PC-9 (cell line): ENCODE measurements around the gene RPTOR. TPM values are rescaled to one million over a fixed set of nuclear protein-coding genes. Genes with fewer than 3 reads are reported as not detected.

Experiments used
- BruUV-seq: library from RNA; stranded (reverse); fragments of 400-500 nt; replicated peaks from 2 replicates; lab custom pipeline; 2021; lab: Mats Ljungman, UMichigan
- CTCF ChIA-PET: fragments of 300-600 bp; sonication (Branson Sonifier 250); formaldehyde crosslinking; loops from one replicate; lab custom pipeline; 2022; ENCODE audit warnings: antibody characterized with exemption; lab: Charles Lee
- POLR2A ChIA-PET: fragments of 300-600 bp; sonication (Branson Sonifier 250); formaldehyde crosslinking; loops from one replicate; lab custom pipeline; 2022; ENCODE audit warnings: antibody characterized with exemption; ENCODE audit not compliant: unreplicated experiment; lab: Charles Lee
- DNase-seq, 2 experiments: peaks; one replicate each; pipeline versions ENCODE4 v3.0.0 to v3.0.0-alpha.2; 2015 to 2022; ENCODE audit warnings: mixed read lengths in 1 of 2
- H2AFZ ChIP-seq: fragments of 200-600 bp; sonication (generic); 2 replicates; pipeline ENCODE4 v1.8.1; 2017; ENCODE audit warnings: antibody characterized with exemption
- H3F3A ChIP-seq: fragments of 200-600 bp; sonication (generic); 2 replicates; pipeline ENCODE4 v1.8.1; 2017; ENCODE audit warnings: antibody characterized with exemption, mild to moderate bottlenecking, low read depth; ENCODE audit not compliant: insufficient read depth
- H3K27ac ChIP-seq: fragments of 200-600 bp; sonication (generic); 2 replicates; pipeline ENCODE4 v1.6.1; 2016; ENCODE audit warnings: mixed run types
- H3K27me3 ChIP-seq: fragments of 200-600 bp; sonication (generic); 2 replicates; pipeline ENCODE4 v1.6.1; 2016; ENCODE audit warnings: low read depth, mixed run types; ENCODE audit not compliant: insufficient read depth
- H3K36me3 ChIP-seq: fragments of 200-600 bp; sonication (generic); 2 replicates; pipeline ENCODE4 v1.6.1; 2016; ENCODE audit warnings: low read depth, mixed run types
- H3K4me1 ChIP-seq: fragments of 200-600 bp; sonication (generic); replicated peaks from 2 replicates; pipeline ENCODE4 v1.6.1; 2016; ENCODE audit warnings: mixed run types; ENCODE audit not compliant: insufficient read depth
- H3K4me2 ChIP-seq: fragments of 200-600 bp; sonication (generic); 2 replicates; pipeline ENCODE4 v1.6.1; 2017; ENCODE audit warnings: mixed run types
- H3K4me3 ChIP-seq: fragments of 200-600 bp; sonication (generic); 2 replicates; pipeline ENCODE4 v1.6.1; 2016; ENCODE audit warnings: mixed run types
- H3K79me2 ChIP-seq: fragments of 200-600 bp; sonication (generic); 2 replicates; pipeline ENCODE4 v1.6.1; 2017; ENCODE audit warnings: low read depth, mixed run types
- H3K9me2 ChIP-seq: fragments of 200-600 bp; sonication (generic); 2 replicates; pipeline ENCODE4 v1.8.1; 2017; ENCODE audit warnings: mild to moderate bottlenecking; ENCODE audit not compliant: insufficient read depth
- H3K9me3 ChIP-seq: fragments of 200-600 bp; sonication (generic); 2 replicates; pipeline ENCODE4 v1.8.1; 2016; ENCODE audit warnings: low read depth; ENCODE audit not compliant: insufficient read depth
- H4K20me1 ChIP-seq: fragments of 200-600 bp; sonication (generic); 2 replicates; pipeline ENCODE4 v1.8.1; 2017; ENCODE audit not compliant: insufficient read depth
- CTCF ChIP-seq: fragments of 200-600 bp; sonication (generic); conservative IDR thresholded peaks from 2 replicates; pipeline ENCODE4 v1.6.1; 2017; ENCODE audit warnings: mixed run types, antibody characterized with exemption, mild to moderate bottlenecking, moderate library complexity
- EZH2 ChIP-seq: fragments of 200-600 bp; sonication (generic); IDR thresholded peaks from 2 replicates; pipeline ENCODE4 v1.8.0; 2017; ENCODE audit warnings: antibody characterized with exemption, low read depth
- intact Hi-C: fragments of 100-400 bp; cut with micrococcal nuclease; formaldehyde crosslinking; loops from one replicate; pipeline ENCODE4 v1.10.0; 2022; ENCODE audit not compliant: unreplicated experiment
- total RNA-seq: library from RNA; stranded (reverse); gene quantifications from 2 replicates; pipeline ENCODE4 v1.2.3, GENCODE V29; 2021

The RPTOR gene
- total RNA-seq, 1 experiment from 2014 or later, result 50.8 TPM

DNA sequence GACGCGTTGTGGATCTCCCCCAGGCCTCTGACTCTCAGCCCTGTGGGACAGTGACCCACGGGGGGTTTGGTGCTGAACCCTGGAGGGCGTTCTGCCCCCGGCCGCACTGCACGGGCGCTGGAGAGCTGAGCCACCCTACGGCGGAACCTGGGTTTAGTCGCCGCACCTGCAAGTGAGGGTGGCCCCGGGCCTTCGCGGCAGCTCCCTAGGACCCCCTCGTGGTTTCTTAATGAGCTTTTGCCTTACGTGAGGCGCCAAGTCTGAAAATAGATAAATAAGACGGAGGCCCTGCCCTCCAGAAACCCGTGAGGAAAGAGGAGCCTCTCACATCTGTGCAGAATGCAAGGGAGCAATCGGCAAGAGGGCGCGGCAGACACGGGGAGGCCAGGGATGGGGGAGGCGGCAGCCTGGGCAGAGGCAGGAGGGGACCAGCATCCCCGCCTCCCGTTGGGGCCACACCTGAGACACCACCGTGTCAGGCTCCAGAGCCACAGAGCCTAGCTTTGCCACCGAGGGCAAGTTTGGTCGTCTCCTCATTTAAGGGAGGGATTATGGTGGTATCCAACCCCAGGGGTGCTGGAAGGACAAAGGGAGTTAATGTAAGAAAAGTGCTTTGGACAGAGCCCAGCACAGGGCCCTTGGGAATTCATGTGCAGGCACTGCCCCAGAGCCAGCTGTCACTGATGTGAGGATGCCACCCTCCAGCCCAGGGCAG lies 293.8 kb downstream of the RPTOR start:
- intact Hi-C loops, result no loop called here
- no TSS peak for BruUV-seq

DNA sequence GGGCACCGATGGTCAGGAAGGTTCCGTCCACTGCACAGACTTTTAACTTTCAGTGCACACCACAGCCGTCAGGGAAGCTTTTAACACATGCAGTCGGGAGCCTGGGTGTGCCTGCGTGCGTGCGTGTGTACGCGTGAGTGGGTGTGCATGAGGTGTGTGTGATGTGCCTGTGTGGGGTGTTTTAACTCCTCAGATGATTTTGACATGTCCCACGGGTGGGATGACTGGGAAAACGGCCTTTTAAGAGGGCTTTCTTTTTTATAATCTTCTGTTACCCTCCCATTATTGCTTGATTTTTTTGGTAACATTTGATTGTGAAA lies 294.3 kb downstream of the RPTOR start:
- H3K79me2 ChIP-seq, result no peaks in the 10 kb centered on the region
- no peak for DNase-seq
- no peaks in the 10 kb centered on the region for H3K4me1 ChIP-seq
- intact Hi-C loops, result no loop called here
- no TSS peak for BruUV-seq
- ChIA-PET POLR2A (no interaction called here), CTCF (no interaction called here)
- no peaks in the 10 kb centered on the region for H3K9me2 ChIP-seq
- no peak overlapping the region for H3K4me3 ChIP-seq
- H3K27ac ChIP-seq, result no peak overlapping the region
- H3K9me3 ChIP-seq, result no peaks in the 10 kb centered on the region
- TF ChIP-seq EZH2 (no peak), CTCF (no peak)
- H2AFZ ChIP-seq, result no peak overlapping the region
- H4K20me1 ChIP-seq, result no peaks in the 10 kb centered on the region
- H3K36me3 ChIP-seq, result no peaks in the 10 kb centered on the region
- H3K27me3 ChIP-seq, result no peaks in the 10 kb centered on the region
- H3K4me2 ChIP-seq, result no peak overlapping the region
- H3F3A ChIP-seq, result no peaks in the 10 kb centered on the region

More for the DNA sequence above, 293.8 kb downstream of the RPTOR start:
- Histone ChIP-seq H3K27ac (no peak overlapping the region), H3K4me3 (no peak overlapping the region), H3K9me2 (no peaks in the 10 kb centered on the region), H2AFZ (no peak overlapping the region), H3F3A (no peaks in the 10 kb centered on the region), H3K9me3 (no peaks in the 10 kb centered on the region), H4K20me1 (no peaks in the 10 kb centered on the region), H3K4me1 (no peaks in the 10 kb centered on the region; the same call in 1 of the 2 replicates), H3K27me3 (no peaks in the 10 kb centered on the region), H3K4me2 (no peak overlapping the region), H3K36me3 (no peaks in the 10 kb centered on the region), H3K79me2 (no peaks in the 10 kb centered on the region)
- no peak for DNase-seq
- ChIA-PET POLR2A (no interaction called here), CTCF (no interaction called here)
- TF ChIP-seq EZH2 (no peak), CTCF (no peak)

- Histone ChIP-seq H2AFZ (no peak overlapping the region), H3K36me3 (no peaks in the 10 kb centered on the region), H3K4me1 (no peaks in the 10 kb centered on the region), H3K27me3 (no peaks in the 10 kb centered on the region), H3K79me2 (no peaks in the 10 kb centered on the region), H3K9me2 (no peaks in the 10 kb centered on the region), H3F3A (no peaks in the 10 kb centered on the region), H4K20me1 (no peaks in the 10 kb centered on the region), H3K27ac (no peak overlapping the region), H3K4me3 (no peak overlapping the region), H3K9me3 (no peaks in the 10 kb centered on the region), H3K4me2 (no peak overlapping the region)
- intact Hi-C loops, result no loop called here
- no peak for DNase-seq
- no TSS peak for BruUV-seq
- POLR2A ChIA-PET, result no interaction called here
- CTCF ChIA-PET, result no interaction called here
- TF ChIP-seq CTCF, result no peak
- TF ChIP-seq EZH2, result no peak
Observed at GRCh38 chr17:80839511-80839941, 294.9 kb downstream of the RPTOR start.
